Esophagus squamous epithelium (tissue), 5 donors: Measurements from ENCODE around the gene CAV2. TPM values are rescaled to one million over a fixed set of nuclear protein-coding genes. Genes with fewer than 3 reads are reported as not detected.

Experiments
- DNase-seq: peaks from one replicate; lab custom pipeline; 2025; lab: John Stamatoyannopoulos, UW
- H3K27ac ChIP-seq, 4 donors: fragments of 200-600 bp; sonication (generic); one replicate each; pipeline ENCODE4 v1.5.1; 2016 to 2019; ENCODE audit warnings: mild to moderate bottlenecking in 1 of 4
- H3K27me3 ChIP-seq, 4 donors: fragments of 200-600 bp; sonication (generic); 1 replicate in 3 of 4; 2 replicates in 1 of 4; pipeline versions ENCODE4 v1.5.1 to v1.6.0; 2017 to 2021; ENCODE audit warnings: antibody characterized with exemption in 1 of 4
- H3K36me3 ChIP-seq, 3 donors: fragments of 200-600 bp; sonication (generic); one replicate each; pipeline ENCODE4 v1.5.1; 2016 to 2019
- H3K4me1 ChIP-seq, 3 donors: fragments of 200-600 bp; sonication (generic); one replicate each; pipeline ENCODE4 v1.5.1; 2017 to 2019
- H3K4me3 ChIP-seq, 4 donors: fragments of 200-600 bp; sonication (generic); 1 replicate in 3 of 4; 2 replicates in 1 of 4; pipeline ENCODE4 v1.5.1; 2016 to 2019; ENCODE audit warnings: mild to moderate bottlenecking in 2 of 4, moderate library complexity in 1 of 4
- H3K9me3 ChIP-seq, 3 donors: fragments of 200-600 bp; sonication (generic); one replicate each; pipeline ENCODE4 v1.5.1; 2016 to 2019
- CTCF ChIP-seq, 6 experiments: fragments of 450-650 bp in 4 of 6; fragments of 200-600 bp in 2 of 6; sonication (generic) in 2 of 6; IDR thresholded peaks; one replicate each; pipeline ENCODE4 v1.5.1; 2016 to 2019; ENCODE audit warnings: antibody characterized with exemption in 6 of 6, mild to moderate bottlenecking in 4 of 6, moderate library complexity in 4 of 6
- POLR2A ChIP-seq, 4 donors: fragments of 450-650 bp; IDR thresholded peaks; one replicate each; pipeline ENCODE4 v1.6.1; 2017; ENCODE audit warnings: antibody characterized with exemption in 4 of 4, mild to moderate bottlenecking in 4 of 4, moderate library complexity in 3 of 4
- WGBS, 2 donors: methylation state at CpG; one replicate each; pipeline ENCODE4 v1.1.5; 2018; 5-methylcytosine and 5-hydroxymethylcytosine counted together
- intact Hi-C: fragments of 100-400 bp; cut with DNase I; formaldehyde crosslinking; loops from one replicate; pipeline ENCODE4 v1.15.0; 2022
- total RNA-seq, 4 donors: library from RNA; depleted of rRNA; stranded (reverse); fragments of >200 nt; gene quantifications; one replicate each; pipeline ENCODE4 v1.1.0, GENCODE V29; 2016
- donor health status: DM: yes; HTN: yes; CAD: no.

Gene CAV2
- total RNA-seq, 4 donors from 2014 or later: 31.8 to 85.3 (median 73.4) TPM

DNA sequence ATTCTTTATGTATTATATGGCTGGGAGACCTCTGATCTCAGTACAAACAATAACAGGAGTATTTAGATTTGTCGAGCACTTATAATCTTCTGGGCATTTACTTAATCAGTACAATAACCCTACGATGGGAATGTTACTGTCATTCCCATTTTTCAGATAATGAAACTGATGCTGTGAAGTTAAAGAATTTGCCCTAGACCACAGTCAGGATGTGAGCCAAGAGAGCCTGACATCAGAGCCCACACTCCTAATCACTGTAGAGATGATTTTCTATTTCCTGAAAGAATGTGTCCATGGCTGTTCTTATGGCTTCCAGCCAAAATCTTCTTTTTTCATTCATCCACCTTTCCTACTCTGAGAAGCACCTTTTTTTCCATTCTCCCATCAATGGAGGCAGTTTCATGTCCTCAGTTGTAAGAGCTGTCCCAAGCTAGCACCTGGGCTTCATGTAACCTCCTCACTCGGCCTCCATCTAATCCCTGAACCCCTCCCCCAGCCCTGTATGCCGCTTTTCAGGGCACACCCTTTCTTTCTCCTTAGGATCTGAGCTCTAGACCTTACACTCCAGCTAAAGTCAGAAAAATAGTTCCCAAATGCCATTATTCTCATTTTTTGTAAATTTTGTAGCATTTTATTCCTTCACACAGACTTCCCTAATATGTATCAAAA lies 13.1 kb downstream of the CAV2 start:
- WGBS, 2 donors: 51 to 53% methylated on average over 4 of the region's 4 CpGs
- Histone ChIP-seq H3K27me3 (no peaks in the 10 kb centered on the region), H3K4me1 (peaks cover 4 to 23% (median 7%) of the 10 kb centered on the region in 3 donors), H3K27ac (peak overlapping the region; percentile 67 to 87 (median 84)), H3K4me3 (peak overlapping the region in 3 of 4 donors; percentile 48 to 60 (median 50)), H3K9me3 (no peaks in the 10 kb centered on the region), H3K36me3 (peaks cover 0 to 12% (median 0%) of the 10 kb centered on the region in 3 donors)
- no peak for TF ChIP-seq POLR2A (IDR thresholded peaks at IDR 0.05)
- TF ChIP-seq CTCF (IDR thresholded peaks at IDR 0.05): no peak
- intact Hi-C loops: no loop called here
- DNase-seq: no peak

GRCh38 chr7:116515584-116515983 lies 16.0 kb downstream of the CAV2 start:
- DNase-seq: no peak
- TF ChIP-seq CTCF (IDR thresholded peaks at IDR 0.05) (no peak), POLR2A (IDR thresholded peaks at IDR 0.05) (no peak)
- intact Hi-C loops: no loop called here
- Histone ChIP-seq H3K27ac (no peak overlapping the region), H3K4me3 (no peak overlapping the region), H3K36me3 (no peaks in the 10 kb centered on the region), H3K27me3 (no peaks in the 10 kb centered on the region), H3K4me1 (peaks cover 4 to 23% (median 7%) of the 10 kb centered on the region in 3 donors), H3K9me3 (no peaks in the 10 kb centered on the region)

DNA sequence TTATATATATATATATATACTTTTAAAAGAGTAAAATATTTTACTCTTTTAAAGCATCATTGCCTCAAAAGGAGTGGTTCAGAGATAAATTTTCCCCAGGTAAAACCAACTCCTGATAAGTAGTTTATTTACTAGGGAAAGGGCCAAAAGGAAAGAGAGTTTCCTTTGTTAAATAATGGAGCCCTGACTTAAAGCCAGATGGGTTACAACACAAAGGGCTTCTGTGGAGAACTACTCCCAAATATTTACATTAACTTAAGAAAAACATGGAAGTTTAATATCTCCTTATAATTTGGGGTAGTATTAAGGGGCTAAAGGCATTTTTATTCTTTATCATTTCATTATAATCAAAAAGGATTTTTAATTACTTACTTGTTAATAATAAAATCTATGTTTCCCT lies 16.8 kb downstream of the CAV2 start:
- no peak overlapping the region for H3K27ac ChIP-seq
- intact Hi-C loops: no loop called here
- no peaks in the 10 kb centered on the region for H3K9me3 ChIP-seq
- peaks cover 1 to 20% (median 7%) of the 10 kb centered on the region in 3 donors for H3K4me1 ChIP-seq
- H3K36me3 ChIP-seq: no peaks in the 10 kb centered on the region
- TF ChIP-seq CTCF (IDR thresholded peaks at IDR 0.05): no peak
- TF ChIP-seq POLR2A (IDR thresholded peaks at IDR 0.05): no peak
- no peak overlapping the region for H3K4me3 ChIP-seq
- H3K27me3 ChIP-seq: no peaks in the 10 kb centered on the region
- DNase-seq: no peak

DNA sequence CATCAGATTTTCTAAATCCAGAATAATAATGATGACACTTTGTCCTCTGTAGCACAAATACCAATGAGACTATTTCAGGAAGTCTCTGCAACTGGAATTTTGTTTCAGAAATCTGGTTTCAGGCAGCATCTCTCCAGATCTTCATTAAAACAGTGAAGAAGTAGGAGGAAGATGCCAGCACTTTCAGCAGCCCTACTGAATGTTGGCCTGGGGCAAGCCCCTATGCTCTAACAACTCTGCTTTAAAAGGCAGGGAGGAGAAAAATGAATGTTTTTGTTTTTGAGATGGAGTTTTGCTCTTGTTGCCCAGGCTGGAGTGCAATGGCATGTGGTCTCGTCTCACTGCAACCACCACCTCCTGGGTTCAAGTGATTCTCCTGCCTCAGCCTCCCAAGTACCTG lies 18.1 kb downstream of the CAV2 start:
- intact Hi-C loops: no loop called here

More for the DNA sequence above, 18.1 kb downstream of the CAV2 start:
- H3K27ac ChIP-seq: no peak overlapping the region
- H3K9me3 ChIP-seq: no peaks in the 10 kb centered on the region
- WGBS, 2 donors: 70 to 100% methylated on average over 1 of the region's 1 CpG
- H3K36me3 ChIP-seq: no peaks in the 10 kb centered on the region
- no peak for DNase-seq
- TF ChIP-seq POLR2A (IDR thresholded peaks at IDR 0.05) (no peak), CTCF (IDR thresholded peaks at IDR 0.05) (no peak)
- H3K27me3 ChIP-seq: no peaks in the 10 kb centered on the region
- H3K4me3 ChIP-seq: no peak overlapping the region
- H3K4me1 ChIP-seq: peaks cover 8 to 20% (median 9%) of the 10 kb centered on the region in 3 donors
